SK-N-SH (cell line): ENCODE measurements around the gene MLIP. TPM values are rescaled to one million over a fixed set of nuclear protein-coding genes. Genes with fewer than 3 reads are reported as not detected.

Experiments used
- CTCF ChIA-PET: fragments of 300-600, 350-600 bp; formaldehyde crosslinking; extraction: SDS; loops from one replicate; lab custom pipeline; 2021; lab: Yijun Ruan, JAX
- POLR2A ChIA-PET: fragments of 350-600 bp; sonication (Branson Sonifier 250); formaldehyde crosslinking; extraction: SDS; loops from one replicate; lab custom pipeline; 2020; ENCODE audit warnings: antibody characterized with exemption, inconsistent platforms; lab: Yijun Ruan, JAX
- DNase-seq: peaks from one replicate; pipeline ENCODE4 v3.0.0; 2012
- H2AFZ ChIP-seq: fragments of 200-600 bp; sonication (generic); 2 replicates; pipeline ENCODE4 v1.8.1; 2016; ENCODE audit warnings: antibody characterized with exemption, mild to moderate bottlenecking, low read depth
- H3F3A ChIP-seq: fragments of 200-600 bp; sonication (generic); replicated peaks from 2 replicates; pipeline ENCODE3; 2016; ENCODE audit warnings: antibody characterized with exemption, mild to moderate bottlenecking; ENCODE audit not compliant: insufficient read depth
- H3K27ac ChIP-seq, 2 experiments: fragments of 200-500 bp in 1 of 2; fragments of 200-600 bp in 1 of 2; sonication (Bioruptor generic) in 1 of 2; sonication (generic), shearing (Covaris generic) in 1 of 2; 2 replicates each; pipeline versions ENCODE4 v1.5.1 to v1.6.1; 2014 to 2016; ENCODE audit warnings: low read depth in 2 of 2, inconsistent platforms in 1 of 2, low read length in 1 of 2, mild to moderate bottlenecking in 1 of 2, mixed read lengths in 1 of 2
- H3K27me3 ChIP-seq: fragments of 200-600 bp; sonication (generic), shearing (Covaris generic); 2 replicates; pipeline ENCODE4 v1.6.1; 2016; ENCODE audit warnings: mixed run types; ENCODE audit not compliant: insufficient read depth
- H3K36me3 ChIP-seq, 2 experiments: fragments of 200-500 bp in 1 of 2; fragments of 200-600 bp in 1 of 2; sonication (Bioruptor generic) in 1 of 2; sonication (generic) in 1 of 2; replicated peaks in 1 of 2; 2 replicates each; pipeline versions ENCODE3 to v1.5.1; 2014 to 2016; ENCODE audit warnings: low read length in 1 of 2, mild to moderate bottlenecking in 1 of 2; ENCODE audit not compliant: insufficient read depth in 2 of 2, control insufficient read depth in 1 of 2
- H3K4me1 ChIP-seq, 2 experiments: fragments of 200-500 bp in 1 of 2; fragments of 200-600 bp in 1 of 2; sonication (Bioruptor generic) in 1 of 2; sonication (generic), shearing (Covaris generic) in 1 of 2; 2 replicates each; pipeline versions ENCODE4 v1.5.1 to v1.6.1; 2014 to 2016; ENCODE audit warnings: low read depth in 1 of 2, low read length in 1 of 2, mixed run types in 1 of 2; ENCODE audit not compliant: insufficient read depth in 2 of 2, control insufficient read depth in 1 of 2
- H3K4me2 ChIP-seq: fragments of 200-600 bp; sonication (generic), shearing (Covaris generic); 2 replicates; pipeline ENCODE4 v1.6.1; 2017; ENCODE audit warnings: mixed run types
- H3K4me3 ChIP-seq, 2 experiments: fragments of 200-500 bp in 1 of 2; fragments of 200-600 bp in 1 of 2; sonication (Bioruptor generic) in 1 of 2; sonication (generic), shearing (Covaris generic) in 1 of 2; 2 replicates each; pipeline versions ENCODE4 v1.5.1 to v1.8.1; 2014 to 2016; ENCODE audit warnings: low read depth in 2 of 2, inconsistent platforms in 1 of 2, low read length in 1 of 2, mild to moderate bottlenecking in 1 of 2, mixed read lengths in 1 of 2, moderate library complexity in 1 of 2
- H3K79me2 ChIP-seq: fragments of 200-600 bp; sonication (generic); 2 replicates; pipeline ENCODE4 v1.8.1; 2017; ENCODE audit warnings: mild to moderate bottlenecking; ENCODE audit not compliant: insufficient read depth
- H3K9ac ChIP-seq: fragments of 200-600 bp; sonication (generic); 2 replicates; pipeline ENCODE4 v1.6.1; 2017; ENCODE audit warnings: mixed run types
- H3K9me2 ChIP-seq: fragments of 200-600 bp; sonication (generic); 2 replicates; pipeline ENCODE4 v1.6.1; 2017; ENCODE audit warnings: mixed run types
- H3K9me3 ChIP-seq: fragments of 200-600 bp; sonication (generic); 2 replicates; pipeline ENCODE4 v1.6.1; 2017; ENCODE audit warnings: mixed run types, mild to moderate bottlenecking, moderate library complexity
- H4K20me1 ChIP-seq: fragments of 200-600 bp; sonication (generic); 2 replicates; pipeline ENCODE4 v1.6.1; 2017; ENCODE audit warnings: mild to moderate bottlenecking, mixed run types; ENCODE audit not compliant: insufficient read depth
- ELF1 ChIP-seq: IDR thresholded peaks from 2 replicates; pipeline ENCODE4 v1.4.0; 2012
- EZH2phosphoT487 ChIP-seq: fragments of 200-600 bp; sonication (generic); IDR thresholded peaks from 2 replicates; pipeline ENCODE4 v1.6.1; 2017; ENCODE audit warnings: low read depth, mixed run types, mild to moderate bottlenecking, antibody characterized with exemption, moderate library complexity, borderline replicate concordance
- FOXJ3 ChIP-seq: sonication (generic); formaldehyde crosslinking; IDR thresholded peaks from 2 replicates; pipeline ENCODE4 v1.5.1; 2020; ENCODE audit warnings: mild to moderate bottlenecking, missing genetic modification reagents
- GATA2 ChIP-seq: sonication (generic); formaldehyde crosslinking; IDR thresholded peaks from 2 replicates; pipeline ENCODE4 v1.5.0; 2020; ENCODE audit warnings: mild to moderate bottlenecking, missing genetic modification reagents
- NFIC ChIP-seq: IDR thresholded peaks from 2 replicates; pipeline ENCODE4 v1.4.0; 2012; ENCODE audit warnings: borderline replicate concordance
- RAD21 ChIP-seq: IDR thresholded peaks from 2 replicates; pipeline ENCODE4 v1.6.1; 2012; ENCODE audit warnings: mild to moderate bottlenecking, low read length
- RCOR1 ChIP-seq: fragments of 150-350 bp; IDR thresholded peaks from 2 replicates; pipeline ENCODE4 v1.6.1; 2017; ENCODE audit warnings: antibody characterized with exemption, low read length
- RFX5 ChIP-seq: IDR thresholded peaks from 2 replicates; pipeline ENCODE4 v1.6.1; 2012; ENCODE audit warnings: mild to moderate bottlenecking, improper control_type of control experiment, low read length
- TEAD4 ChIP-seq: IDR thresholded peaks from 2 replicates; pipeline ENCODE4 v1.4.0; 2012; ENCODE audit warnings: mild to moderate bottlenecking, borderline replicate concordance; ENCODE audit not compliant: insufficient read depth
- WGBS: methylation state at CpG from one replicate; pipeline ENCODE4 v1.1.6; 2017; ENCODE audit warnings: low lambda C conversion rate; 5-methylcytosine and 5-hydroxymethylcytosine counted together
- polyA plus RNA-seq, 3 experiments: library from polyadenylated mRNA; depleted of rRNA; stranded (reverse); fragments of >200 nt; gene quantifications; 2 replicates each; pipeline ENCODE4 v1.2.3, GENCODE V29; 2012
- TF ChIP-seq, protein P1 (sequence below): IDR thresholded peaks from 2 replicates; pipeline ENCODE4 v1.4.0; 2012; ENCODE audit warnings: low read depth, borderline replicate concordance
- TF ChIP-seq, protein P2 (sequence below): fragments of 200-600 bp; sonication (generic); IDR thresholded peaks from 2 replicates; pipeline ENCODE4 v1.6.1; 2017; ENCODE audit warnings: antibody characterized with exemption, mild to moderate bottlenecking, moderate library complexity
- TF ChIP-seq, protein P3 (sequence below): IDR thresholded peaks from 2 replicates; pipeline ENCODE4 v1.6.1; 2012; ENCODE audit warnings: mild to moderate bottlenecking, low read depth, low read length, moderate library complexity
- TF ChIP-seq, protein P4 (sequence below): fragments of 150-350 bp; IDR thresholded peaks from 2 replicates; pipeline ENCODE4 v1.6.1; 2017; ENCODE audit warnings: antibody characterized with exemption, low read length, low read depth, borderline replicate concordance
- TF ChIP-seq, protein P5 (sequence below): IDR thresholded peaks from 2 replicates; pipeline ENCODE4 v1.4.0; 2012; ENCODE audit warnings: low read depth

The MLIP gene
- polyA plus RNA-seq, 1 of the 3 experiments (the other 2 are of a cell fraction), result not detected

DNA sequence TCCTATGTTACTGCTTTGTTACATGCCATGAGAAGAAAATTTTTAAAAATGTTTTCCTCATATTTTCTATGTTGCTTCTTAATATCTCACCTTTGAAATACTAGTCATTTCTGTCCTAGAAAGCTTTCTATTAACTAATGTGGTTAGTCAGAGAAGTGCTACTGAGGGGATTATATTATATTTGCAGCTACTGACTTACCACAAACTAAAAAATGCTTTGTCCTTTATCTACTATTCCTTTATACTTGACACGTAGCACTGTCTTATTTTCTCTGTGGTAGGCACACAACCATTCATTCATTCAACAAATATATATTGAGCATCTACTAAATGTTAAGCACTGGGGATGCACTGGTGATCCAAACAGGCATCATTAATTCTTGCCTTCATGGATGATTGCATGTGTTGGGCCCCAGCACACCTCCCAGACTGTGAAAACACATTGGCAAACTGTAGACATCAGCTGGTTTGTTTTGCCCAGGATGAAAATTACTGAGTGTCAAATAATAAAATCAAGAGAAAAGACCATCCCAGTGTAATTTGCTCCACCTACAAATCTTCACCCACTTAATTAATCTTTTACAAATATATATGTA is 10.7 kb upstream of the MLIP start (continued):
- TF ChIP-seq, protein P1, sequence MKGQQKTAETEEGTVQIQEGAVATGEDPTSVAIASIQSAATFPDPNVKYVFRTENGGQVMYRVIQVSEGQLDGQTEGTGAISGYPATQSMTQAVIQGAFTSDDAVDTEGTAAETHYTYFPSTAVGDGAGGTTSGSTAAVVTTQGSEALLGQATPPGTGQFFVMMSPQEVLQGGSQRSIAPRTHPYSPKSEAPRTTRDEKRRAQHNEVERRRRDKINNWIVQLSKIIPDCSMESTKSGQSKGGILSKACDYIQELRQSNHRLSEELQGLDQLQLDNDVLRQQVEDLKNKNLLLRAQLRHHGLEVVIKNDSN, result no peak
- TF ChIP-seq, protein P2, sequence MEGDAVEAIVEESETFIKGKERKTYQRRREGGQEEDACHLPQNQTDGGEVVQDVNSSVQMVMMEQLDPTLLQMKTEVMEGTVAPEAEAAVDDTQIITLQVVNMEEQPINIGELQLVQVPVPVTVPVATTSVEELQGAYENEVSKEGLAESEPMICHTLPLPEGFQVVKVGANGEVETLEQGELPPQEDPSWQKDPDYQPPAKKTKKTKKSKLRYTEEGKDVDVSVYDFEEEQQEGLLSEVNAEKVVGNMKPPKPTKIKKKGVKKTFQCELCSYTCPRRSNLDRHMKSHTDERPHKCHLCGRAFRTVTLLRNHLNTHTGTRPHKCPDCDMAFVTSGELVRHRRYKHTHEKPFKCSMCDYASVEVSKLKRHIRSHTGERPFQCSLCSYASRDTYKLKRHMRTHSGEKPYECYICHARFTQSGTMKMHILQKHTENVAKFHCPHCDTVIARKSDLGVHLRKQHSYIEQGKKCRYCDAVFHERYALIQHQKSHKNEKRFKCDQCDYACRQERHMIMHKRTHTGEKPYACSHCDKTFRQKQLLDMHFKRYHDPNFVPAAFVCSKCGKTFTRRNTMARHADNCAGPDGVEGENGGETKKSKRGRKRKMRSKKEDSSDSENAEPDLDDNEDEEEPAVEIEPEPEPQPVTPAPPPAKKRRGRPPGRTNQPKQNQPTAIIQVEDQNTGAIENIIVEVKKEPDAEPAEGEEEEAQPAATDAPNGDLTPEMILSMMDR, result no peak

DNA sequence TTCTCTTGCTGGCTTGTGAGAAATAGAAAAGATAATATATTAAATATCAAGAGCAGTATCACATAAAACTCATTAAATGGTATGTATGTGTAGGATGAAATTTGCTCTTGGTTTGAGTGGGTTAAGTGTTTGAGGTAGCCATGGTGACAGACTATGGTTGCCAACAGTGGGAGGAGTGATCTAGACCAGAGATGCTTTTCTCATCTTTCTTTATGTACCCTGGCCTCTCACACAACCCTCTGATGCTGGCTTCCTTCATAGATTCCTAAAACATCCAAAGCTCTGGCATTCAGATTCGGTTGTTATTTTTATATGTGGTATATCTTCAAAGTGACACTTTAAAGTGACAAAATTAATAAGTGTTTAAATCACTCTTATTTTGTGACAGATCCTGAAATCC is 9.0 kb upstream of the MLIP start:
- ChIA-PET POLR2A (no interaction called here), CTCF (no interaction called here)
- no peaks in the 10 kb centered on the region for H3F3A ChIP-seq
- no peaks in the 10 kb centered on the region for H3K9me2 ChIP-seq
- no peak for DNase-seq
- no peaks in the 10 kb centered on the region for H3K9me3 ChIP-seq
- H3K79me2 ChIP-seq, result no peaks in the 10 kb centered on the region
- no peak overlapping the region for H3K4me2 ChIP-seq
- H2AFZ ChIP-seq, result no peak overlapping the region
- peaks cover 0 to under 1% of the 10 kb centered on the region in 2 experiments; a peak in 1 of 4 replicates for H3K4me1 ChIP-seq
- H3K4me3 ChIP-seq, result no peak overlapping the region
- H4K20me1 ChIP-seq, result no peaks in the 10 kb centered on the region
- H3K36me3 ChIP-seq, result no peaks in the 10 kb centered on the region
- H3K27ac ChIP-seq, result no peak overlapping the region
- WGBS, result 0% methylated on average over 1 of the region's 1 CpG
- H3K27me3 ChIP-seq, result no peaks in the 10 kb centered on the region; the same call in 1 of the 2 replicates
- TF ChIP-seq, protein P3, sequence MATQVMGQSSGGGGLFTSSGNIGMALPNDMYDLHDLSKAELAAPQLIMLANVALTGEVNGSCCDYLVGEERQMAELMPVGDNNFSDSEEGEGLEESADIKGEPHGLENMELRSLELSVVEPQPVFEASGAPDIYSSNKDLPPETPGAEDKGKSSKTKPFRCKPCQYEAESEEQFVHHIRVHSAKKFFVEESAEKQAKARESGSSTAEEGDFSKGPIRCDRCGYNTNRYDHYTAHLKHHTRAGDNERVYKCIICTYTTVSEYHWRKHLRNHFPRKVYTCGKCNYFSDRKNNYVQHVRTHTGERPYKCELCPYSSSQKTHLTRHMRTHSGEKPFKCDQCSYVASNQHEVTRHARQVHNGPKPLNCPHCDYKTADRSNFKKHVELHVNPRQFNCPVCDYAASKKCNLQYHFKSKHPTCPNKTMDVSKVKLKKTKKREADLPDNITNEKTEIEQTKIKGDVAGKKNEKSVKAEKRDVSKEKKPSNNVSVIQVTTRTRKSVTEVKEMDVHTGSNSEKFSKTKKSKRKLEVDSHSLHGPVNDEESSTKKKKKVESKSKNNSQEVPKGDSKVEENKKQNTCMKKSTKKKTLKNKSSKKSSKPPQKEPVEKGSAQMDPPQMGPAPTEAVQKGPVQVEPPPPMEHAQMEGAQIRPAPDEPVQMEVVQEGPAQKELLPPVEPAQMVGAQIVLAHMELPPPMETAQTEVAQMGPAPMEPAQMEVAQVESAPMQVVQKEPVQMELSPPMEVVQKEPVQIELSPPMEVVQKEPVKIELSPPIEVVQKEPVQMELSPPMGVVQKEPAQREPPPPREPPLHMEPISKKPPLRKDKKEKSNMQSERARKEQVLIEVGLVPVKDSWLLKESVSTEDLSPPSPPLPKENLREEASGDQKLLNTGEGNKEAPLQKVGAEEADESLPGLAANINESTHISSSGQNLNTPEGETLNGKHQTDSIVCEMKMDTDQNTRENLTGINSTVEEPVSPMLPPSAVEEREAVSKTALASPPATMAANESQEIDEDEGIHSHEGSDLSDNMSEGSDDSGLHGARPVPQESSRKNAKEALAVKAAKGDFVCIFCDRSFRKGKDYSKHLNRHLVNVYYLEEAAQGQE, result no peak
- TF ChIP-seq ELF1, result no peak
- TF ChIP-seq NFIC, result no peak
- no peak for TF ChIP-seq FOXJ3
- TF ChIP-seq, protein P4, sequence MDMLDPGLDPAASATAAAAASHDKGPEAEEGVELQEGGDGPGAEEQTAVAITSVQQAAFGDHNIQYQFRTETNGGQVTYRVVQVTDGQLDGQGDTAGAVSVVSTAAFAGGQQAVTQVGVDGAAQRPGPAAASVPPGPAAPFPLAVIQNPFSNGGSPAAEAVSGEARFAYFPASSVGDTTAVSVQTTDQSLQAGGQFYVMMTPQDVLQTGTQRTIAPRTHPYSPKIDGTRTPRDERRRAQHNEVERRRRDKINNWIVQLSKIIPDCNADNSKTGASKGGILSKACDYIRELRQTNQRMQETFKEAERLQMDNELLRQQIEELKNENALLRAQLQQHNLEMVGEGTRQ, result no peak
- TF ChIP-seq EZH2phosphoT487, result no peak
- TF ChIP-seq TEAD4, result no peak
- TF ChIP-seq, protein P5, sequence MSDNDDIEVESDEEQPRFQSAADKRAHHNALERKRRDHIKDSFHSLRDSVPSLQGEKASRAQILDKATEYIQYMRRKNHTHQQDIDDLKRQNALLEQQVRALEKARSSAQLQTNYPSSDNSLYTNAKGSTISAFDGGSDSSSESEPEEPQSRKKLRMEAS, result no peak
- no peak for TF ChIP-seq GATA2 (CRISPR knock-in tag)
- no peak for TF ChIP-seq RAD21
- no peak for TF ChIP-seq RCOR1
- no peak for TF ChIP-seq RFX5
- TF ChIP-seq, all 33 proteins: peak for 0
- no peak overlapping the region for H3K9ac ChIP-seq
